GM12872 (cell line): ENCODE data around the gene KCNQ1.

ENCODE experiments used
- CTCF ChIP-seq: IDR thresholded peaks from 3 replicates; pipeline ENCODE4 v1.5.1; 2011; ENCODE audit warnings: low read depth, mild to moderate bottlenecking, low read length, moderate library complexity; ENCODE audit not compliant: insufficient read depth

The KCNQ1 gene

GRCh38 chr11:2767071-2767470 lies 322.3 kb downstream of the KCNQ1 start:
- TF ChIP-seq CTCF = no peak

- no peak for TF ChIP-seq CTCF
Observed at GRCh38 chr11:2767801-2768200, 323.0 kb downstream of the KCNQ1 start.

DNA sequence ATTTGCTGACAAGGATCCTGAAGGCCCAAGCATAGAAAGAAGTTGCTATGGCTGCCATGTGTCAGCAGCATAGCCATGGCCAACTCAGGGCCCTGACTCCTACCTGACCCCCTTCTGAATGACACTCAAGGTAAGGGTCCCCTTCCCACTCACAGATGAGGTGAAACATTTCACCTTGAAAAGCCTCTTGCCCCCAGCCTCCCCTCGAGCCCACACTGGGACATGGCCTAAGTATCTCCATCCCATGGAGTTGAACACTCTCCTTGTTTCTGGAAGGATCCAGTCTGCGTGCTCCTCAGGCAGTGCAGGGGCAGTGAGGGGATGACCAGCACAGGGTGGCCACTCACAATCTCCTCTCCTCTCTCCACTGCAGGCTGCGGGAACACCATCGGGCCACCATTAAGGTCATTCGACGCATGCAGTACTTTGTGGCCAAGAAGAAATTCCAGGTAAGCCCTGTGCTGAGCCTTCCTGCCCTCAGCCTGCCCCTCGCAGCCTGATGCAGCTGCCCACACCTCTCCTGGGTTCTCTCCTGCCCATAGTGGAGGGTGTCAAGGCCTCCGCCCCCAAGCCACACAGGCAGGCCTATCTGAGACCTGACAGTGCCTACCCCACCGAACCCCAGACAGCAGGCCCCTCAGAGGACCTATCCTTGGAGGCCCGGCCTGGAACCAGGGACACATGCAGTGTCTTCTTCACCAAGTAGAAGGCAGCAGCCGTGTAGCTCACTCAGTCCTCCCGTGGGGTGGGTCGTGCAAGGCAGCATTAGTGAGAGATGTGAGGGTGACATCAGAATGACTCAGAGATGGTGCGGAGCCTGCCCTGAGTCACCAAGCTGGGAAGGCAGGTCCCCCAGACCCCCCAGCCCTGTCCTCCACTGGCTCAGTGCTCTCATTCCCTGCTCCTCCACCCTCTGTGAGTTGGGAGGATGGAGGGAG lies 323.9 kb downstream of the KCNQ1 start:
- no peak for TF ChIP-seq CTCF

- TF ChIP-seq CTCF = no peak
Observed at GRCh38 chr11:2769409-2770095, 324.7 kb downstream of the KCNQ1 start.

GRCh38 chr11:2770096-2770751 lies 325.4 kb downstream of the KCNQ1 start:
- TF ChIP-seq CTCF = no peak

DNA sequence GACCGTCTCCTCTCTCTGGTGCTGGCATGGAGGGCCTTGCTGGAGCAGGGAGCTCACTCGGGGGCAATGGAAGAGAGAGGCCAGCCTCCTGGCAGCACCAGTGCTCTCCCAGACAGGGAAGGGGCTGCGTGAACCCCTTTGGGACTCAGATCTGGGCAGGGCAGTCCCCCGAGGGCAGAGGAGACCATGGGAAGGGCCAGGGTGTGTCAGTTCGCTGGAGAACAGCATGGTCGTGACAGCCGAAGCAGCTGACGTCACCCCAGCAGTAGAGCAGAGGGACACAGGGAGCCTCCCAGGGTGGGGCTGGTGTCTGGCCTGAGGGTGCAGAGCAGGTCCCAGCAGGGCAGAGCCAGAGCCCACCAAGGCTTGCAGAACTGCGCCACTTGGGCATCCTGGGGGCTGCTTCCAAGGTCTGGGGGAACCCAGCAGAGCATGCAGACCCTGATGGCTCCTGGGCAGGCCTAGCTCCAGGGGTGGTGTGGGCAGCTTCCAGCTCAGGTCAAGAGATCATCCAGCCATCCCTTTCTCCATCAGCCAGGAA lies 326.0 kb downstream of the KCNQ1 start:
- TF ChIP-seq CTCF = no peak
